GM18511 (cell line): ENCODE measurements around the gene GDF10.

Experiments used
- ATAC-seq: cut with Tn5 transposase; IDR thresholded peaks from one replicate; pipeline ENCODE4 v1.9.1; 2021; ENCODE audit warnings: mild to moderate bottlenecking, moderate library complexity; ENCODE audit not compliant: unreplicated experiment

The GDF10 gene

GRCh38 chr10:47331954-47332353 lies 32.0 kb downstream of the GDF10 start:
- ATAC-seq, result no peak

- no peak for ATAC-seq
Observed at GRCh38 chr10:47332371-47332770, 32.4 kb downstream of the GDF10 start.

DNA sequence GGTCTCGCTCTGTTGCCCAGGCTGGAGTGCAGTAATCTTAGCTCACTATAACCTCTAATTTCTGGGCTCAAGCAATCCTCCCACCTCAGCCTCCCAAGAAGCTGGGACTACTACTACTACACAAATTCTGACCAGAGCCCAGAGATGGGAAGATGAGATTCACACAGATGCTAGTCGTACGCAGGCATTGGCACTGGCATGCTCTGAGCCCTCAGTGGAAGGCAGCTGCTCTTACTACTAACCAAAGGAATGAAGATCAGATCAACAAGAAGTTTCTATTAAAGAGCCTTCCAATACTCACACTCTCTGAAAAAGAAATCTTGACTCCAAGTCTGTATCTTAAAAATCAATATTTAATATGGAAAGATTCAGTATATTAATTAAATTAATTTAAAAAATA lies 32.9 kb downstream of the GDF10 start:
- no peak for ATAC-seq

DNA sequence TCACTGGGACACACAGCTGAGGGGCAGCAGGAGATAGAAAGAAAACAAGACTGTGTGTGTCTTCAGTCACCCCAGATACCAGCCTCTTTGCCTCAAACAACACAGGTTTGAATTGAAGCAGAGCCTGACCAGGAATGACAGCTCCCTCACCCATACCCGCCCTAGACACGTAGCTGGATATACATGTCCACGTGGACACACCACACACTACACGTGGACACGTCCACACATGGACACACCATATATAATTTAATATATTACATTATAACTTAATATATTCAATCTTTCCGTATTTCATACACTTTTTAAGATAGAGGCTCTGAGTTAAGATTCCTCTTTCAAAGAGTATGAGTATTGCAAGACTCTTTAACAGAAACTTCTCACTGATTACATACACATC lies 33.5 kb downstream of the GDF10 start:
- ATAC-seq, result no peak

DNA sequence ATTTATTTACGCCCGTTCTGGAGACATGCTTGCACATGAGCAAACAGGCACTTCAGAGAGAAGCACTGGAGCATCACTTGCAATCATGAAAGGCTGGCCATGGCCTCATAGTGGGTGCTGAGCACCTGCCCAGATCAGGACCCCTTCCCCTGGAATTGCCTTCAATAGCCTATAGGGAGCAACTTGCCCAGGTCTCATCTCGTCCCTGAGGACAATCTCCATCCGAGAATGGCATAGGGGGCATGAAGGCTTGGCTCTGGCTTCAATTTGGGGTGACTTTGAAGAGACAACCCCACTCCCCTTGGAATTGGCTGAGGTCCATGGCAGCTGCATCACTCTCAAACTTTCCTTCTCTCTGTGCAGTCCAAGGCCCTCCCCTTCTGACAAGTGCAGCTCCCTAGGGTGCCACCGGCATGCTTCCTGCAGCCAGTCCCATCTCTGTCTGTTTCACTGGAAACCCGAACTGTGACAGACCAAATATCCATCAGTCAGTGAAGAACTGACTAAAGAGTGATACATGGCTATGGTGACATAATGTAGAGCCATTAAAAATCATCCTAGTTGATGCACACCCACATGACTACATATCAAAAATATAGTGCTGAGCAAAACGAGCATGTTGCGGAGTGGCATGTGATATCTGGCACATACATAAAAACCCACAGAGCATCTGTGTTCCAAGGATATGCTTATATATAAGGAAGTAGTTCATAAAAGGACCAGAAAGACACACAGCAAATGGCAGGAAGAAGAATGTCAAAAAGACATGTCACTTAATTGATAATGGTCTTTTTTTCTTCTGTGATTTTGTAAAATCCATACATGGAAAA lies 34.7 kb downstream of the GDF10 start:
- no peak for ATAC-seq

GRCh38 chr10:47335906-47336305 lies 35.9 kb downstream of the GDF10 start:
- no peak for ATAC-seq

DNA sequence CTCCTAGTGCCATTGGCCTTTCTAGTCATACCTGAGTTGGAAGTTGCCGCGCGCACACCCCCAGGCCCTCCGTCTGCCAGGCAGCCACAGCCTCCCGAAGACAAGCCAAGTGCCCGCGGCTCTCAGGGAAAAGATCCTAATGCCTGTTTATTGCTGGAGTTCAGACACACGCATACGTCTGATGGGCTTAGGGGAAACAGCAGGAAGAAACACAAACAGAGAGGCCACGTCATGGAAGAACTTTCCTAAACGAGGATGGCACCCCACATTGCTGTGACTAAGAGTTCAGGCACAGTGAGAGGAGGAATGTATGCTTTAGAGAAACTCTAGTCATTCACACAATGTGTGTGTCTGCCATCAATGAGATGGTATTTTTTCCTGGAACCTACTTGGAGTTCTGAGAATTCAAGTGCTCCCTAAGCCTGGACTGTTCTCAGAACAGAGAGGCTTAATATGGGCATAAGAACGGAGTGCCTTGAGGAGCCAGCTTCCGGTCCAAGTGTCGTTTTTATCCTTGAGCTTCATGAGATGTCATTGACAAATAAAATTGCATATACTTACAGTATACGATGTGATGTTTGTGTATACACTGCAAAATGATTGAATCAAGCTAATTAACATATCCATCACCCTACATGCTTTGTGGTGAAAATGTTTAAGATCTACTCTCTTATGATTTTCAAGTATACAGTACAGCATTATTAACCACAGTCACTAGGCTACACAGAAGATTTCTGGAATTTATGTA lies 36.6 kb downstream of the GDF10 start:
- no peak for ATAC-seq

DNA sequence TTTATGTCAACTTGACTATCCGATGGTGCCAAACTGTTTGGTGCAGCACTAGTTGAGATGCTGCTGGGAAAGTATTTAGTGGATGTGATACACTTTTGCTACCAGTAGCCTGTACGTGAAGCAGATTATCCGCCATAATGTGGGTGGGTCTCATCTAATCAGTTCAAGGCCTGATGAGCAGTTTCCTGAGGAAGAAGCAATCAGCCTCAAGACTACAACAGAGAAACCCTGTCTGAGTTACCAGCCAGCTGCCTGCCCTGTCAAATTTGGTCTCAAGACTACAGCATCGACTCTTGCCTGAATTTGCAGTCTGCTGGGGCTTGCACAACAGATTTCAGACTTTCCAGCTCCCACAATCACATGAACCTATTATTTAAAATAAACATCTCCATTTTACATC lies 37.3 kb downstream of the GDF10 start:
- ATAC-seq, result no peak

- no peak for ATAC-seq
Observed at GRCh38 chr10:47339186-47339735, 39.3 kb downstream of the GDF10 start.

DNA sequence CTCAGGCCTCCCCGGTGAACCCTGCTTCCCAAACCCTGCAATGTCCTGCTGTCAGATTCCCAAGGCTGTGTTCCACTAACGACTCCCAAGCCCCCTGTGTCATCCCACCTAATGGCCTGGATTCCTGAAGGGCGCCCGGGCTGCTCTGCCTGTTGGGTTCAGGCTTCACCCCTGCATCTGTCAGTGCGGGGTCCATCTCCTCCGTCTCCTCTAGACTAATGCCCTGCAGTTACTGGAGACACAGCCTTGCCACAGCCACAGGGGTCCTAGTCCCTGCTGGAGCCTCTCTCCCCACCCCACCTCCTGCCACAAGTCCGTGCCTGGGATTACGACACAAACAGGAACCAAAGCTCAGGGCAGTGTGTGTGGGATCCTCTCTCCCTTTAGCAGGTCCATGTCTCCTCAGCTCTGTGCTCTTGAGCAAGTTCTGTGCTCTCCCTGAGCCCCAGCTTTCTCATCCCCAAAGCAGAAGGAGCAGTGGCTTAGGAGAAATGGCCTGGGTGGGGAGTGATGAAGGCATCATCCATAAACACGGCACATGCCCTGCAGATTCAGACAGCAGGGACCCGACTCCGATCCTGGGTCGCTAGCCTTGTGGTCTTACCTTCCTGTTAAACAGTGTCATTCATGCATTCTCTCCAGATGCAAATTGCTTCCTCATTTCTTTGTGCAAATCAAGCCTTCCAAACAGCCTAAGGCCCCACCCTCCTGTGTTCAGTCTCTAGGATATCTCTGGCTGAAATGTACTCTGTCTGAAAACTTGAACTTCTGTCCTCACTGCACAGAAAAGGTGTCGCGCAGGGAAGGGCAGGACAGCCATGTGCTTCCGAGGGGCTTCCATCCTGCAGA lies 40.0 kb downstream of the GDF10 start:
- no peak for ATAC-seq

DNA sequence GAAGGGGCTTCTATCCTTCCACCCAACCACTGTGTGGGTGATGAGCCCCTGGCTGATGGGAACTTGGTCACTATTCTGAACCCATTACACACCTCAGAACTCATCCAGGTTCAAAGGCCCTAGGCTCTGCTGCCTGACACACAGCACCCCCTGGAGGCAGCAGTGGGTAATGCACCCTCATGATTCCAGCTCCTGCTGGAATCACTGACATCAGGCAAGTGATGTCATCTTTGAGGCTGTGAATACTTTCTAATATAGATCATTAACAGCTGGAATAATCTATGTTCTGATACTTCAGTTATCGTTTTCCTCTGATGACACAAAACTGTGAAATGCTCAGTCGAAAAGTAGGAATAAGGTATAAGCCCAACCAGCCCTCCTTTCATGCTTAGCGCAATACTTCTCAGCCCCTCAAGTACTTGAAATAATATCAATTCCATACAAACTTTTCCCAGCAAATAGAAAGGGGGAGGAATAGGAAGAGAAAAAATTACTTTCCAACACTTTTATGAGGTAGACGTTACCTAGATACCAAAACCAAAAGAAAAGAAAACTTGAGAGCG lies 40.7 kb downstream of the GDF10 start:
- no peak for ATAC-seq

- ATAC-seq, result no peak
Observed at GRCh38 chr10:47344996-47345870, 45.2 kb downstream of the GDF10 start.

DNA sequence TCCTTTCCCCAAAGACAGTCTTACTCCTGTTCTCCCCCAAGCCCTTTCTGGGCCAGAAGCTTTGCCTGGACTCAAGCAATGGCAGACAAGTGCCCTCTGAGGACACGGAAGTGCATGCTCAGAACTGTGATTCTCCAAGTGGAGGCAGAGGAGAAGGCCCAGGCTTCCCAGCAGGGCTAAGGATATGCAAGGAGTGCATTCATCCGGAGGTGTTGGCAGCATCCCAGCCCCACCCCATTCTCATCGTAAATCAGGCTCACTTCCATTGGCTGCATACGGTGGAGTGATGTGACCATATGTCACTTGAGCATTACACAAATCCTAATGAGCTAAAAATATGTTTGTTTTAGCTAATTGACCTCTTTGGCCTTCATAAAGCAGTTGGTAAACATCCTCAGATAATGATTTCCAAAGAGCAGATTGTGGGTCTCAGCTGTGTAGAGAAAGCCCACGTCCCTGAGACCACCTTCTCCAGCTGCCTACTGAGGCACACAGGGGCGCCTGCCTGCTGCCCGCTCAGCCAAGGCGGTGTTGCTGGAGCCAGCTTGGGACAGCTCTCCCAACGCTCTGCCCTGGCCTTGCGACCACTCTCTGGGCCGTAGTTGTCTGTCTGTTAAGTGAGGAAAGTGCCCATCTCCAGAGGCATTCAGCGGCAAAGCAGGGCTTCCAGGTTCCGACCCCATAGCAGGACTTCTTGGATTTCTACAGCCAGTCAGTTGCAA lies 46.7 kb downstream of the GDF10 start:
- ATAC-seq, result no peak

DNA sequence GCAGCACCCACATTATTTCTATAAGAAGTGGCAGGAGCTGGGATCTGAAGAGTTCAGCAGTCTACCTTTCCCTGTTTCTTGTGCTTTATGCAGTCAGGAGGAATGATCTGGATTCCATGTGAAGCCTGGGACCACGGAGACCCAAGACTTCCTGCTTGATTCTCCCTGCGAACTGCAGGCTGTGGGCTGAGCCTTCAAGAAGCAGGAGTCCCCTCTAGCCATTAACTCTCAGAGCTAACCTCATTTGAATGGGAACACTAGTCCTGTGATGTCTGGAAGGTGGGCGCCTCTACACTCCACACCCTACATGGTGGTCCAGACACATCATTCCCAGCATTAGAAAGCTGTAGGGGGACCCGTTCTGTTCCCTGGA lies 47.3 kb downstream of the GDF10 start:
- no peak for ATAC-seq

DNA sequence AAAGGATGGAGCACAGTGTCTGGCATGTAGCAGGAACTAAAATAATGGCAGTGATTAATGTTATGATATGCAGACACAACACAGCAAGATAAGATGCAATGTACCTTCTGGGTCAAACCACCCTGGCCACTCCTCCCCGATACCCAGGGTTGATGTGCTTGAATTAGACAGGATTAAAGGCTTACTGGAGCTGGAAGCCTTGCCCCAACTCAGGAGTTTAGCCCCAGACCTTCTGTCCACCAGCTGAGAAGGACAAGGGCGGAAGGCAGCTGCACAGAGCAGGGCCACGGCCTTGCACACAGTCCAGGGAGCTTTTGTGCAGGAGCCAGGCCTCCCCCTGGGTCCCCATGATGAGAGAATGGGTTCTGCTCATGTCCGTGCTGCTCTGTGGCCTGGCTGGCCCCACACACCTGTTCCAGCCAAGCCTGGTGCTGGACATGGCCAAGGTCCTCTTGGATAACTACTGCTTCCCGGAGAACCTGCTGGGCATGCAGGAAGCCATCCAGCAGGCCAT lies 48.2 kb downstream of the GDF10 start, which contains the start of gene RBP3:
RBP3 (plus strand) TSS at position 226 of the 514 bp plus-strand sequence; CDS start at position 348, 122 bp downstream.
- no peak for ATAC-seq

- ATAC-seq, result no peak
Observed at GRCh38 chr10:47348661-47349470, 48.9 kb downstream of the GDF10 start.

GRCh38 chr10:47349516-47349915 lies 49.5 kb downstream of the GDF10 start:
- ATAC-seq, result no peak

GRCh38 chr10:47349941-47350371 lies 50.0 kb downstream of the GDF10 start:
- no peak for ATAC-seq
